Neural crest cell (in vitro differentiated cells): Measurements from ENCODE around the gene CCL3. TPM values are rescaled to one million over a fixed set of nuclear protein-coding genes. Genes with fewer than 3 reads are reported as not detected.
A peak's percentile ranks its signal among the peaks of the same experiment; 100 is the strongest.

Source experiments
- DNase-seq: peaks from one replicate; pipeline ENCODE4 v3.0.0; 2021; ENCODE audit warnings: low read depth, mixed read lengths, low spot score
- H3K27ac Mint-ChIP-seq: one replicate; pipeline ENCODE4 v1.8.0; 2021; ENCODE audit warnings: mild to moderate bottlenecking, mixed read lengths; ENCODE audit not compliant: unreplicated experiment
- H3K27me3 Mint-ChIP-seq: 2 replicates; pipeline ENCODE4 v1.8.0; 2021; ENCODE audit warnings: low read depth, mild to moderate bottlenecking, mixed read lengths
- H3K36me3 Mint-ChIP-seq: 2 replicates; pipeline ENCODE4 v1.8.0; 2021; ENCODE audit warnings: low read depth, mild to moderate bottlenecking, mixed read lengths
- H3K4me1 Mint-ChIP-seq: 2 replicates; pipeline ENCODE4 v1.8.0; 2021; ENCODE audit warnings: mixed read lengths
- H3K4me3 Mint-ChIP-seq: one replicate; pipeline ENCODE4 v1.8.0; 2021; ENCODE audit warnings: mild to moderate bottlenecking, mixed read lengths
- H3K9me3 Mint-ChIP-seq: 2 replicates; pipeline ENCODE4 v1.8.0; 2021; ENCODE audit warnings: mixed read lengths
- CTCF ChIP-seq: fragments of 200-600 bp; sonication (generic); conservative IDR thresholded peaks from 2 replicates; pipeline ENCODE4 v1.5.0; 2021; ENCODE audit warnings: antibody characterized with exemption, mild to moderate bottlenecking
- total RNA-seq: library from RNA; stranded (reverse); gene quantifications from 2 replicates; pipeline ENCODE4 v1.2.1, GENCODE V29; 2021

Gene CCL3
- total RNA-seq, 1 donor from 2014 or later = not detected

DNA sequence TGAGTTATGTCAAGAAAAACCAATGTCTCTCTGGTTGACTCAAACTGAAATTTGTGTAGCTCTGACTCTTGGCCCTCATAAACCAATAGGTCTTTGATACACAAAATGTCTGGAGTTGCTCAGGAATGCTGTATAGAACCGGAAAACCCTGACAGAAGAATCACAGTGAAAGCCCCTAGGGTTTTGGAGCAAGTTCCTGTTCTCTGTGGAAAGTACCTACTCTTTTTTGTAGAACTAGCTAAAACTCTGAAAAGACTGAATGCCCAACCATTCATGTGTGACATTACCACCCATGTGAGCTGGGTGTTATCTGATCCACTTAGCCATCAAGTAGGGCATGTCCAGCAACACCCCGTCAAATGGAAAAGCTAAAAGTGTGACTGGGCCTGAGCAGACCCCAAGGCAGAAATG lies 42.5 kb upstream of the CCL3 start:
- no peaks in the 10 kb centered on the region for H3K9me3 Mint-ChIP-seq
- peaks cover 3% of the 10 kb centered on the region for H3K4me1 Mint-ChIP-seq
- H3K27me3 Mint-ChIP-seq = peaks cover 2% of the 10 kb centered on the region
- DNase-seq = no peak
- no peak for TF ChIP-seq CTCF
- no peak overlapping the region for H3K27ac Mint-ChIP-seq
- H3K36me3 Mint-ChIP-seq = no peaks in the 10 kb centered on the region
- H3K4me3 Mint-ChIP-seq = no peak overlapping the region

- no peak for DNase-seq
- TF ChIP-seq CTCF = no peak
- peaks cover 3% of the 10 kb centered on the region for H3K4me1 Mint-ChIP-seq
- no peak overlapping the region for H3K27ac Mint-ChIP-seq
- H3K9me3 Mint-ChIP-seq = no peaks in the 10 kb centered on the region
- peaks cover 2% of the 10 kb centered on the region for H3K27me3 Mint-ChIP-seq
- no peak overlapping the region for H3K4me3 Mint-ChIP-seq
- H3K36me3 Mint-ChIP-seq = no peaks in the 10 kb centered on the region
Observed at GRCh38 chr17:36131931-36132330, 42.0 kb upstream of the CCL3 start.

GRCh38 chr17:36131421-36131820 lies 41.5 kb upstream of the CCL3 start:
- no peak overlapping the region for H3K4me3 Mint-ChIP-seq
- peak; percentile 28 for TF ChIP-seq CTCF
- H3K4me1 Mint-ChIP-seq = peaks cover 3% of the 10 kb centered on the region
- H3K27ac Mint-ChIP-seq = no peak overlapping the region
- H3K36me3 Mint-ChIP-seq = no peaks in the 10 kb centered on the region
- DNase-seq = no peak
- H3K27me3 Mint-ChIP-seq = peaks cover 2% of the 10 kb centered on the region
- H3K9me3 Mint-ChIP-seq = no peaks in the 10 kb centered on the region

DNA sequence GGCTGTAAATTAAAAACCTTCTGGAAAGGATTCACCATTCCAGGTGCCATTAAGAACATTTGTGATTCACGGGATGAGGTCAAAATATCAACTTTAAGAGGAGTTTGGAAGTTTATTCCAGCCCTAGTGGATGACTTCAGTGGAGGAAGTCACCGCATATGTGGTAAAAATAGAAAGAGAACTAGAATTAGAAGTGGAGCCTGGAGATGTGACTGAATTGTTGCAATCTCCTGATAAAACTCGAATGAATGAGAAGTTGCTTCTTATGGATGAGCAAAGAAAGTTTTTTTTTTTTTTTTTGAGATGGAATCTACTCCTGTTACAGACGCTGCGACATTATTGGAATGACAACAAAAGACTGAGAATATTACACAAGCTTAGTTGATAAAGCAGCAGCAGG lies 40.4 kb upstream of the CCL3 start:
- H3K4me3 Mint-ChIP-seq = no peak overlapping the region
- DNase-seq = no peak
- peaks cover 2% of the 10 kb centered on the region for H3K27me3 Mint-ChIP-seq
- peaks cover 3% of the 10 kb centered on the region for H3K9me3 Mint-ChIP-seq
- H3K36me3 Mint-ChIP-seq = no peaks in the 10 kb centered on the region
- no peak overlapping the region for H3K27ac Mint-ChIP-seq
- H3K4me1 Mint-ChIP-seq = peaks cover 3% of the 10 kb centered on the region
- TF ChIP-seq CTCF = no peak

GRCh38 chr17:36129616-36130015 lies 39.7 kb upstream of the CCL3 start:
- no peak for DNase-seq
- Mint-ChIP-seq H3K9me3 (peaks cover 3% of the 10 kb centered on the region), H3K36me3 (no peaks in the 10 kb centered on the region), H3K4me1 (peaks cover 3% of the 10 kb centered on the region), H3K27me3 (peaks cover 2% of the 10 kb centered on the region), H3K4me3 (no peak overlapping the region), H3K27ac (no peak overlapping the region)
- no peak for TF ChIP-seq CTCF

DNA sequence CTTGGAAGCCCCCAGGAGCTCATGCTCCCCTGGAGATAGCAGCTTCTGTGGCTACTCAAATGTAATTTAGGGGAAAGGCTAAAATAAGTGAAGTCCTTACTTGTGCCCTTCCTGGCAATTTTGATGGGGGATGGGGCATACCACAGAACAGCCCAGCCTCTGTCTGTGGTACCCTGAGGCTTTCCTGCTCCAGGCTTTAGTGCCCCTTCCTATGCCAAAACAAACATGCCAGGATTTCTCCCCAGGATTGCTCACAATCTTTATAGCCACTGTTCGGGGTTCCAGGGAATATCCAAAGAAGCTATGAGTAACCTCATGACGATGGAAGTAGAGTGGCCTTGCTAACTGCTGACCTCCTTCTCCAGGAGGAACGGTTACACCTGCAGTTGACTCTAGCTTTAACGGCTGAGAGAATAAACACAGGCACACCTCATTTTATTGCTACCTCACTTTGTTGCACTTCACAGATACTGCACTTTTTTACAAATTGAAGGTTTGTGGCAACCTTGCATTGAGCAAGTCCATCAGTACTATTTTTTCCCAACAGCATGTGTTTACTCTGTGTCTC lies 38.6 kb upstream of the CCL3 start:
- Mint-ChIP-seq H3K4me1 (peaks cover 3% of the 10 kb centered on the region), H3K36me3 (no peaks in the 10 kb centered on the region), H3K9me3 (peaks cover 3% of the 10 kb centered on the region), H3K27me3 (peaks cover 2% of the 10 kb centered on the region), H3K27ac (no peak overlapping the region), H3K4me3 (no peak overlapping the region)
- DNase-seq = no peak
- TF ChIP-seq CTCF = no peak
